Left ventricle myocardium inferior (tissue), 1 donor: ENCODE data around the gene CACNB1. TPM values are rescaled to one million over a fixed set of nuclear protein-coding genes. Genes with fewer than 3 reads are reported as not detected.

Experiments used
- DNase-seq: peaks from one replicate; pipeline ENCODE4 v3.0.0-alpha.2; 2020
- H3K27ac ChIP-seq: fragments of 200-600 bp; replicated peaks from 2 replicates; pipeline ENCODE4 v1.8.0; 2021
- H3K27me3 ChIP-seq: fragments of 200-600 bp; 2 replicates; pipeline ENCODE4 v1.8.0; 2021; ENCODE audit warnings: low read depth
- H3K36me3 ChIP-seq: fragments of 200-600 bp; 2 replicates; pipeline ENCODE4 v1.8.0; 2021
- H3K4me1 ChIP-seq: fragments of 200-600 bp; 2 replicates; pipeline ENCODE4 v1.8.0; 2021
- H3K4me3 ChIP-seq: fragments of 200-600 bp; 2 replicates; pipeline ENCODE4 v1.8.0; 2021; ENCODE audit warnings: mild to moderate bottlenecking, moderate library complexity
- H3K9me3 ChIP-seq: fragments of 200-600 bp; replicated peaks from 2 replicates; pipeline ENCODE4 v1.8.0; 2021
- intact Hi-C: fragments of 100-400 bp; cut with micrococcal nuclease; formaldehyde crosslinking; loops from one replicate; pipeline ENCODE4 v1.11.0; 2022
- total RNA-seq: library from RNA; stranded (reverse); fragmentation: NEBNext Ultra II Directional; extraction: Animal tissue kit (Norgen Biotek cat#: 25700); gene quantifications from one replicate; pipeline ENCODE4 v1.2.1, GENCODE V29; 2021
- TF ChIP-seq, protein P1 (sequence below): fragments of 200-600 bp; IDR thresholded peaks from 2 replicates; pipeline ENCODE4 v1.8.0; 2021; ENCODE audit warnings: antibody characterized with exemption, mild to moderate bottlenecking, borderline replicate concordance
- donor health status: DM: no; HTN: yes; CAD: no; lungs with severe emphysema.

CACNB1 gene
- total RNA-seq, 1 donor from 2014 or later = 3.7 TPM

GRCh38 chr17:39205112-39205526, 7.7 kb upstream of the CACNB1 start:
- Histone ChIP-seq H3K27me3 (peaks cover 6% of the 10 kb centered on the region), H3K9me3 (no peaks in the 10 kb centered on the region), H3K4me1 (peaks cover 50% of the 10 kb centered on the region), H3K36me3 (peaks cover 43% of the 10 kb centered on the region), H3K4me3 (no peak overlapping the region), H3K27ac (no peak overlapping the region)
- DNase-seq = no peak
- intact Hi-C loops = no loop called here
- TF ChIP-seq, protein P1, sequence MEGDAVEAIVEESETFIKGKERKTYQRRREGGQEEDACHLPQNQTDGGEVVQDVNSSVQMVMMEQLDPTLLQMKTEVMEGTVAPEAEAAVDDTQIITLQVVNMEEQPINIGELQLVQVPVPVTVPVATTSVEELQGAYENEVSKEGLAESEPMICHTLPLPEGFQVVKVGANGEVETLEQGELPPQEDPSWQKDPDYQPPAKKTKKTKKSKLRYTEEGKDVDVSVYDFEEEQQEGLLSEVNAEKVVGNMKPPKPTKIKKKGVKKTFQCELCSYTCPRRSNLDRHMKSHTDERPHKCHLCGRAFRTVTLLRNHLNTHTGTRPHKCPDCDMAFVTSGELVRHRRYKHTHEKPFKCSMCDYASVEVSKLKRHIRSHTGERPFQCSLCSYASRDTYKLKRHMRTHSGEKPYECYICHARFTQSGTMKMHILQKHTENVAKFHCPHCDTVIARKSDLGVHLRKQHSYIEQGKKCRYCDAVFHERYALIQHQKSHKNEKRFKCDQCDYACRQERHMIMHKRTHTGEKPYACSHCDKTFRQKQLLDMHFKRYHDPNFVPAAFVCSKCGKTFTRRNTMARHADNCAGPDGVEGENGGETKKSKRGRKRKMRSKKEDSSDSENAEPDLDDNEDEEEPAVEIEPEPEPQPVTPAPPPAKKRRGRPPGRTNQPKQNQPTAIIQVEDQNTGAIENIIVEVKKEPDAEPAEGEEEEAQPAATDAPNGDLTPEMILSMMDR = no peak

- H3K4me1 ChIP-seq = peaks cover 46% of the 10 kb centered on the region
- intact Hi-C loops = no loop called here
- peaks cover 43% of the 10 kb centered on the region for H3K36me3 ChIP-seq
- H3K27me3 ChIP-seq = no peaks in the 10 kb centered on the region
- H3K27ac ChIP-seq = no peak overlapping the region
- no peaks in the 10 kb centered on the region for H3K9me3 ChIP-seq
- DNase-seq = no peak
- TF ChIP-seq, protein P1 = no peak
- H3K4me3 ChIP-seq = no peak overlapping the region
Observed at GRCh38 chr17:39204245-39204644, 6.8 kb upstream of the CACNB1 start.

DNA sequence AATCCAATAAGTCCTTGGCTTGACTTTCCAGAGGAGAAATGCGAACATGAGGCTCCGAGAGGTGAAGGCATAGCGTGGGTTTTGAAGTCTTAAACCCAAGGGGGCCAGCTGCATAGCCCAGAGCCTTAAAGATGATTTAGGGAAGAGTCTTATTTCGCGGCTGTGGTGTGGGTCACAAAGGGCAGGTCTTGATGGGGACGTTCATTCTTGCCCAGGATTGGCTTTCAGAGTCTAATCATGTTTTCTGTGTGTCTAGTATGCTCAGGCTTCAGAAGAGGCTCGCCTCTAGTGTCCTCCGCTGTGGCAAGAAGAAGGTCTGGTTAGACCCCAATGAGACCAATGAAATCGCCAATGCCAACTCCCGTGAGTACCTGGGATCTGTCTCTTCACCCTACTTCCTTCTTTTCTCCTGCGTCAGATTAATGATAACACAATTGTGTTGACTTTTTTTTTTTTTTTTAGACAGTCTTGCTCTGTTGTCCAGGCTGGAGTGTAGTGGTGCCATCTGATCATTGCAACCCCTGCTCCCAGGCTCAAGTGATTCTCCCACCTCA, 3.6 kb upstream of the CACNB1 start:
- peaks cover 43% of the 10 kb centered on the region for H3K36me3 ChIP-seq
- intact Hi-C loops = no loop called here
- H3K27me3 ChIP-seq = no peaks in the 10 kb centered on the region
- H3K4me3 ChIP-seq = peak overlapping the region; percentile 88
- peak overlapping the region; percentile 97 for H3K27ac ChIP-seq
- DNase-seq = no peak
- no peaks in the 10 kb centered on the region for H3K9me3 ChIP-seq
- peaks cover 61% of the 10 kb centered on the region for H3K4me1 ChIP-seq
- TF ChIP-seq, protein P1 = no peak

DNA sequence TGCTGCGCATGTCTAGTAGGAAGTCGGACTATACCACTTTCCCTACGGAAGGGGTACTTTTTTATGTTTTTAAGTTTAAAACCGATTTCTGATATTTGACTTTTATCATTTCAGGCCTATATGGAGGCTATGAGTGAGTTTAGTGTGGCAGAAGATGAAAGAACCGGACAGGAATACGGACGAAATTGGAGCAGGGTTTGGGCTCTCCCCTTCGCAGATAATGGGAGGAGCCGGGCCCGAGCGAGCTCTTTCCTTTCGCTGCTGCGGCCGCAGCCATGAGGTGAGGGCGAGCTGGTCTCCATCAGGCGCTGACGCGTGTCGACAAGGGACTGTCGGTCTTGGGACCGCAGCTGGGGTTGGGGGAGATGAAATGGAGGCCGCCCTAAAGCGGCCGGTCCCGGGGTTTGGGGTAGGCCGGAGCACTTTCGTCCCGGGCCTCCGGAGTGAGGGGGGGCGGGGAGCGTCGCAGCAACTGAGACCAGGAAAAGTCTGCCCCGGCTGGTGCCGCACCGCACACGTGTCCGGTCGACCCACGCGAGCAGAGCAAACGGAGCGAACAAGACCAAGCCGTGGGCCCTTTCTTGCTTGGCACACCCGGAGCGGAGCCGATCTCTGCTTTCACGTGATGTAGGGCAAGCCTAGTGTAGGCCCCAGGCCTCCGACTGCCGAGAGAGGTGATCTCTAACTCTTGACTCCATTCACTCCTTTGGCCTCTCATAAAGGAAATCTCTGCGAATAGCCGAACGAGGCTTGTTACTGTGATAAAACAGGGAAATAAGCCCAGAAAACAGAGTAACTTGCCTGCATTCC, 2.8 kb upstream of the CACNB1 start, which contains the start of gene RPL19:
Gene RPL19, plus strand, starts transcription at position 214 of the 810 bp plus-strand sequence. Its CDS starts 62 bp downstream, at position 276.
- TF ChIP-seq, protein P1 = no peak
- H3K27ac ChIP-seq = peak within 1 kb of the TSS; percentile 97
- DNase-seq = peak; percentile 74
- H3K4me3 ChIP-seq = peak within 1 kb of the TSS; percentile 88
- peaks cover 69% of the 10 kb centered on the region for H3K4me1 ChIP-seq
- intact Hi-C loops = no loop called here
- no peaks in the 10 kb centered on the region for H3K27me3 ChIP-seq
- H3K36me3 ChIP-seq = peaks cover 43% of the 10 kb centered on the region
- no peaks in the 10 kb centered on the region for H3K9me3 ChIP-seq

- H3K27ac ChIP-seq = peak overlapping the region; percentile 97
- TF ChIP-seq, protein P1 = no peak
- peak overlapping the region; percentile 88 for H3K4me3 ChIP-seq
- H3K27me3 ChIP-seq = no peaks in the 10 kb centered on the region
- intact Hi-C loops = no loop called here
- peak; percentile 88 for DNase-seq
- no peaks in the 10 kb centered on the region for H3K9me3 ChIP-seq
- H3K4me1 ChIP-seq = peaks cover 73% of the 10 kb centered on the region
- peaks cover 37% of the 10 kb centered on the region for H3K36me3 ChIP-seq
Observed at GRCh38 chr17:39199820-39200069, 2.3 kb upstream of the CACNB1 start.
